Neutrophil (primary cell): ENCODE measurements around the gene PPP2R5E.

Experiments used
- H3K27ac ChIP-seq: fragments of 200-600 bp; sonication (generic); 2 replicates; pipeline ENCODE4 v1.5.1; 2016; ENCODE audit warnings: mild to moderate bottlenecking, moderate library complexity
- H3K27me3 ChIP-seq: fragments of 200-600 bp; sonication (generic); 2 replicates; pipeline ENCODE4 v1.6.0; 2016; ENCODE audit warnings: mild to moderate bottlenecking
- H3K36me3 ChIP-seq: fragments of 200-600 bp; sonication (generic); 2 replicates; pipeline ENCODE4 v1.5.1; 2017
- H3K4me1 ChIP-seq, 2 experiments: fragments of 200-600 bp in 1 of 2; sonication (generic) in 1 of 2; 1 replicate in 1 of 2; 2 replicates in 1 of 2; pipeline versions ENCODE4 v1.5.1 to v1.6.1; 2013 to 2016; ENCODE audit warnings: low read depth in 1 of 2, low read length in 1 of 2, mild to moderate bottlenecking in 1 of 2, moderate library complexity in 1 of 2; ENCODE audit not compliant: control insufficient read depth in 1 of 2, insufficient read depth in 1 of 2
- H3K4me3 ChIP-seq, 2 experiments: fragments of 200-600 bp in 1 of 2; sonication (generic) in 1 of 2; 1 replicate in 1 of 2; 2 replicates in 1 of 2; pipeline ENCODE4 v1.5.1; 2013 to 2016; ENCODE audit warnings: low read depth in 1 of 2, low read length in 1 of 2, mild to moderate bottlenecking in 1 of 2, moderate library complexity in 1 of 2
- H3K9me3 ChIP-seq: fragments of 200-600 bp; sonication (generic); 2 replicates; pipeline ENCODE4 v1.5.1; 2016
- TF ChIP-seq, protein P1 (sequence below): fragments of 200-600 bp; sonication (generic); IDR thresholded peaks from 2 replicates; pipeline ENCODE4 v1.5.1; 2016; ENCODE audit warnings: antibody characterized with exemption

The PPP2R5E gene

DNA sequence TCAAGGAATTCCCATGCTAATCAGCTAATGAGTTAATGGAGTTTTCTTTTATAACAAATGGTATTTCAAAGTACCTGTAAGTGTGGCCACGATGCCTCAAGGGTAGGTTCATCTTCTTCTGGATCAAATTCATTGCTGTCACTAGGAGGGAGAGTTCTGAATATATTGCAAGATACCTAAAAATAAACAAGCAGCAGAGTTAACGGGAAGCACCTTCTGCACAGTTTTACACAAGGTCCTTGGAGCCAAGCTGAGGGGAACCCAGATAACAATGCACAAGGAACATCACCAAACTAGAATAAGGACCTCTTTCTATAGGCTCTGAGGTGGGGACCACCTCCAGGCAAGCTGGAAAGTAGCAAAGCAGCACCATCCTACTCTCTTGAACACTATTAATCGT is 121.3 kb downstream of the PPP2R5E start:
- Histone ChIP-seq H3K36me3 (peaks cover 22% of the 10 kb centered on the region), H3K4me3 (no peak overlapping the region), H3K9me3 (no peaks in the 10 kb centered on the region), H3K27ac (no peak overlapping the region), H3K4me1 (no peaks in the 10 kb centered on the region), H3K27me3 (no peaks in the 10 kb centered on the region)
- TF ChIP-seq, protein P1, sequence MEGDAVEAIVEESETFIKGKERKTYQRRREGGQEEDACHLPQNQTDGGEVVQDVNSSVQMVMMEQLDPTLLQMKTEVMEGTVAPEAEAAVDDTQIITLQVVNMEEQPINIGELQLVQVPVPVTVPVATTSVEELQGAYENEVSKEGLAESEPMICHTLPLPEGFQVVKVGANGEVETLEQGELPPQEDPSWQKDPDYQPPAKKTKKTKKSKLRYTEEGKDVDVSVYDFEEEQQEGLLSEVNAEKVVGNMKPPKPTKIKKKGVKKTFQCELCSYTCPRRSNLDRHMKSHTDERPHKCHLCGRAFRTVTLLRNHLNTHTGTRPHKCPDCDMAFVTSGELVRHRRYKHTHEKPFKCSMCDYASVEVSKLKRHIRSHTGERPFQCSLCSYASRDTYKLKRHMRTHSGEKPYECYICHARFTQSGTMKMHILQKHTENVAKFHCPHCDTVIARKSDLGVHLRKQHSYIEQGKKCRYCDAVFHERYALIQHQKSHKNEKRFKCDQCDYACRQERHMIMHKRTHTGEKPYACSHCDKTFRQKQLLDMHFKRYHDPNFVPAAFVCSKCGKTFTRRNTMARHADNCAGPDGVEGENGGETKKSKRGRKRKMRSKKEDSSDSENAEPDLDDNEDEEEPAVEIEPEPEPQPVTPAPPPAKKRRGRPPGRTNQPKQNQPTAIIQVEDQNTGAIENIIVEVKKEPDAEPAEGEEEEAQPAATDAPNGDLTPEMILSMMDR = no peak

DNA sequence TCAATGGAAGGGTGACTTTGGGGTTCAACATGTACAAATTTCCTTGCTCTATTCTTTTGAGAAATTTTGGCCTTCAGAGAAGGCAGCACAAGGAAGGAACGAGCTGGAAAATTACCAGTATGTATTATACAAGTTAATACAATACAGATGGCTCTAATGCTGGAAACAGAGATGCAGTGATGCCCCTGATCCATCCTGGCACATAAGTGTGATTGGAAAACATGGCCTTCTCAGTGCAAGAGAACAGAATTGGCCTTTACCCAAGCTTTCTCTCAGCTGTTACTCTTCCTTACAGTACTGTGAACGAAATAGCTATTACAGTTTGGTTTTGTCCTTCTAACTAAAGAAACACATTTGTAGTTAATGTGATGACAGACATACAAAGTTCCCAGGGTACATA is 122.0 kb downstream of the PPP2R5E start:
- no peak overlapping the region for H3K4me3 ChIP-seq
- TF ChIP-seq, protein P1 = no peak
- H3K4me1 ChIP-seq = no peaks in the 10 kb centered on the region
- H3K9me3 ChIP-seq = no peaks in the 10 kb centered on the region
- H3K27ac ChIP-seq = no peak overlapping the region
- H3K27me3 ChIP-seq = no peaks in the 10 kb centered on the region
- peaks cover 22% of the 10 kb centered on the region for H3K36me3 ChIP-seq

DNA sequence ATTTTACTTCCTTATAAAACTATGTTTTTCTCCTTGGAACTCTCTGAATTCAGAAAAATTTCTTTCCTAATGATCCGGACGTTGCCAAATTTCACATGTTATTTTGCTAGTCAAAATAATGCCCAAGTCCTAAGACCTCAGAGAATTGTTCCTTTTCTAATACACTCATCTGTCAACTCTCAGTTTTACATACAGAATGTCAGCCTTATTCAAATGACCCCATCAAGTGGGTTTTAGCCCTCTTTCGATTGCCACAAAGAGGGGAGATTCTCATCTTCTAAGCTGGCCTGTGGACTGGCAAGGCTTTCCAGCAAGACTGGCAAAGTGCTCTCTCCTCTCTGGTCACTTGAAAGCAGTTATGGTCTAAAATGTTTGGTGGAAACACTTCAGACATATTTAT is 125.2 kb downstream of the PPP2R5E start:
- Histone ChIP-seq H3K9me3 (no peaks in the 10 kb centered on the region), H3K27me3 (no peaks in the 10 kb centered on the region), H3K27ac (no peak overlapping the region), H3K4me3 (no peak overlapping the region), H3K36me3 (peaks cover 36% of the 10 kb centered on the region), H3K4me1 (no peaks in the 10 kb centered on the region)
- TF ChIP-seq, protein P1 = no peak

DNA sequence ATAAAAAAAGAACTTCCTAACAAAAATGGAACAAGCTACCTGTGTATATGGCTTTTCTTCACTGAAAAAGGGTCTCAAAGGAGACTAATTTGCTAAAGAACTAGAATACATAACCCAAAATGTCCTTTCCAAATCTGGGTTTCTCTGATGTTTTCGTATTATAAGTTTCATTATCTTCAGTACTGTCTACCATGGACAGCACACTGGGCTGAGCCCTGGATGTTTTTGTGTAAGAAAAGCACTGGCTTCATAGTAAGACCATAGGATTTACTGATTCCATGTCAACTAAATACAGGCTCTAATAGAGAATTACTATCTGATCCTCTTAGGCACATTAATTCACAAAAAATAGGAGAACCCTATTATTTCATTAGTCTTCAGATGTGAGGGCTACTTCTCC is 130.2 kb downstream of the PPP2R5E start:
- Histone ChIP-seq H3K4me1 (no peaks in the 10 kb centered on the region), H3K4me3 (no peak overlapping the region), H3K36me3 (peaks cover 14% of the 10 kb centered on the region), H3K9me3 (no peaks in the 10 kb centered on the region), H3K27ac (no peak overlapping the region), H3K27me3 (no peaks in the 10 kb centered on the region)
- TF ChIP-seq, protein P1 = no peak

DNA sequence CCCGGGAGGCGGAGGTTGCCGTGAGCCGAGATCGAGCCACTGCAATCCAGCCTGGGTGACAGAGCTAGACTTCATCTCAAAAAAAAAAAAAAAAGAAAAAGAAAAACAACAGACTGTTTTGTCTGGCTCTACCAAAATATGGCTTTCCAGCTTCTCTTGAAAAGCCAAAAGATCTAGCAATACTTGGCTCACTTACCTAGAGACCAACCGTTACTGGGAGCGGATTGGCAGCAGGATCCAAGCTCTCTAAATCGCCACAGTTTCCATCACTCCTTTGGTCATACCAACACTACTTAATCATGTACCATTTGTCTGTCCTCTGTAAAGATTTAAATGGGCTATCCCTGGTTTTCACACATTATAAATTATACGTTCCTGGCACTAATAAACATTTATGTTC is 136.8 kb downstream of the PPP2R5E start:
- Histone ChIP-seq H3K4me1 (no peaks in the 10 kb centered on the region), H3K9me3 (no peaks in the 10 kb centered on the region), H3K27me3 (no peaks in the 10 kb centered on the region), H3K4me3 (no peak overlapping the region), H3K27ac (no peak overlapping the region), H3K36me3 (no peaks in the 10 kb centered on the region)
- TF ChIP-seq, protein P1 = no peak

DNA sequence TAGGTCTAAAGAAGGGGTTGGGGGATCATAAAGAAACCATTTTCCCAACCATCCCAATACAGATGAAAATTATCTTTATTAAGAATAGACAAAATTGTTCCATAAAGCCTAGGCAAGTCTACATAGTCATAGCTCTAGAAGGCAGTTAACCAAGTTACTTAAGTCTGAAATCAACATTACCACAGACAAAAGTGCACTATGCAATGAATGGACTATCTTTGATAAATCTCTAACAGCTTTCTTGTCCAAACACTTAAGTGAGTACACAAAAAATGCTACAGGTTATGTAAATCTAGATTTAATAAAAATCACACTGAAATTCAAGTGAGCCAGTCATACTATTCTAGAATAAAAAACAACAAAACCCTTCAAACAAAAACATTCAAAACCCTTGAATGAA is 137.5 kb downstream of the PPP2R5E start:
- Histone ChIP-seq H3K36me3 (no peaks in the 10 kb centered on the region), H3K4me1 (no peaks in the 10 kb centered on the region), H3K27me3 (no peaks in the 10 kb centered on the region), H3K4me3 (no peak overlapping the region), H3K27ac (no peak overlapping the region), H3K9me3 (no peaks in the 10 kb centered on the region)
- TF ChIP-seq, protein P1 = no peak
